ENCODE results near the gene TUSC2.

DNA sequence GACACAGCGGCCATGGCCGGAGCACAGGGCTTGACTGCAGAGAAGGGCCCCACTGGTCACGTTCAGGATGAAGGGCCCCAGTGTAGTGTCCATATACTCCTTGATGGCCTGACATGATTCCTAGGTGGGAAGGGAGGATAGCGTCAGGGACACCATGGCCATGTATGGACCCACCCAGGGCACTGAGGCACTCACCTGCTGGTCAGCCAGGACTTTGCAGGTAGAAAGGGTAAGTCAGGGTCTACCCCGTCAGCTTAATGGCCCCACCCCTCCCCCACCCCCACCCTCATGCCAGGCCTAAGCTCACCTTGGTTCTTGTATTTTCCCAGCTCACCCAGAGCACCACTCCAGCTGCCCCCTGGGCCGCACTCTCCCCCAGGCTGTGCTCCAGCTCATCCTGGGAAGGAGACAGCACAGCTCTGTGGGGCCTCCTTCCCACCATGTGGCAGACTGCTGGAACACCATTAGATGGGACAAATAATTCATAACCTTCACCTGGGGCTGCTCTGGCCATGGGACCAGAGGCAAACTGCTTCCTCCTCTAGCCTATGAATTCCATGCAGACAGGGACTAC lies 27.3 kb downstream of the TUSC2 start:
- TF ChIP-seq, protein P1, sequence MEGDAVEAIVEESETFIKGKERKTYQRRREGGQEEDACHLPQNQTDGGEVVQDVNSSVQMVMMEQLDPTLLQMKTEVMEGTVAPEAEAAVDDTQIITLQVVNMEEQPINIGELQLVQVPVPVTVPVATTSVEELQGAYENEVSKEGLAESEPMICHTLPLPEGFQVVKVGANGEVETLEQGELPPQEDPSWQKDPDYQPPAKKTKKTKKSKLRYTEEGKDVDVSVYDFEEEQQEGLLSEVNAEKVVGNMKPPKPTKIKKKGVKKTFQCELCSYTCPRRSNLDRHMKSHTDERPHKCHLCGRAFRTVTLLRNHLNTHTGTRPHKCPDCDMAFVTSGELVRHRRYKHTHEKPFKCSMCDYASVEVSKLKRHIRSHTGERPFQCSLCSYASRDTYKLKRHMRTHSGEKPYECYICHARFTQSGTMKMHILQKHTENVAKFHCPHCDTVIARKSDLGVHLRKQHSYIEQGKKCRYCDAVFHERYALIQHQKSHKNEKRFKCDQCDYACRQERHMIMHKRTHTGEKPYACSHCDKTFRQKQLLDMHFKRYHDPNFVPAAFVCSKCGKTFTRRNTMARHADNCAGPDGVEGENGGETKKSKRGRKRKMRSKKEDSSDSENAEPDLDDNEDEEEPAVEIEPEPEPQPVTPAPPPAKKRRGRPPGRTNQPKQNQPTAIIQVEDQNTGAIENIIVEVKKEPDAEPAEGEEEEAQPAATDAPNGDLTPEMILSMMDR (IDR thresholded peaks at IDR 0.05) = no peak
- TF ChIP-seq, protein P2, sequence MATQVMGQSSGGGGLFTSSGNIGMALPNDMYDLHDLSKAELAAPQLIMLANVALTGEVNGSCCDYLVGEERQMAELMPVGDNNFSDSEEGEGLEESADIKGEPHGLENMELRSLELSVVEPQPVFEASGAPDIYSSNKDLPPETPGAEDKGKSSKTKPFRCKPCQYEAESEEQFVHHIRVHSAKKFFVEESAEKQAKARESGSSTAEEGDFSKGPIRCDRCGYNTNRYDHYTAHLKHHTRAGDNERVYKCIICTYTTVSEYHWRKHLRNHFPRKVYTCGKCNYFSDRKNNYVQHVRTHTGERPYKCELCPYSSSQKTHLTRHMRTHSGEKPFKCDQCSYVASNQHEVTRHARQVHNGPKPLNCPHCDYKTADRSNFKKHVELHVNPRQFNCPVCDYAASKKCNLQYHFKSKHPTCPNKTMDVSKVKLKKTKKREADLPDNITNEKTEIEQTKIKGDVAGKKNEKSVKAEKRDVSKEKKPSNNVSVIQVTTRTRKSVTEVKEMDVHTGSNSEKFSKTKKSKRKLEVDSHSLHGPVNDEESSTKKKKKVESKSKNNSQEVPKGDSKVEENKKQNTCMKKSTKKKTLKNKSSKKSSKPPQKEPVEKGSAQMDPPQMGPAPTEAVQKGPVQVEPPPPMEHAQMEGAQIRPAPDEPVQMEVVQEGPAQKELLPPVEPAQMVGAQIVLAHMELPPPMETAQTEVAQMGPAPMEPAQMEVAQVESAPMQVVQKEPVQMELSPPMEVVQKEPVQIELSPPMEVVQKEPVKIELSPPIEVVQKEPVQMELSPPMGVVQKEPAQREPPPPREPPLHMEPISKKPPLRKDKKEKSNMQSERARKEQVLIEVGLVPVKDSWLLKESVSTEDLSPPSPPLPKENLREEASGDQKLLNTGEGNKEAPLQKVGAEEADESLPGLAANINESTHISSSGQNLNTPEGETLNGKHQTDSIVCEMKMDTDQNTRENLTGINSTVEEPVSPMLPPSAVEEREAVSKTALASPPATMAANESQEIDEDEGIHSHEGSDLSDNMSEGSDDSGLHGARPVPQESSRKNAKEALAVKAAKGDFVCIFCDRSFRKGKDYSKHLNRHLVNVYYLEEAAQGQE (IDR thresholded peaks at IDR 0.05; ENCODE audit: insufficient read depth in 1 of 2, low read depth in 2 of 2, low read length in 1 of 2) = no peak

All from Panc1 (cell line).